ENCODE results near the gene ADCK1.
"Not testable (repeated sequence)": the region's sequence is repeated elsewhere in the genome, so short reads cannot be mapped to it uniquely, and the experiment has no call there.

ADCK1 gene

DNA sequence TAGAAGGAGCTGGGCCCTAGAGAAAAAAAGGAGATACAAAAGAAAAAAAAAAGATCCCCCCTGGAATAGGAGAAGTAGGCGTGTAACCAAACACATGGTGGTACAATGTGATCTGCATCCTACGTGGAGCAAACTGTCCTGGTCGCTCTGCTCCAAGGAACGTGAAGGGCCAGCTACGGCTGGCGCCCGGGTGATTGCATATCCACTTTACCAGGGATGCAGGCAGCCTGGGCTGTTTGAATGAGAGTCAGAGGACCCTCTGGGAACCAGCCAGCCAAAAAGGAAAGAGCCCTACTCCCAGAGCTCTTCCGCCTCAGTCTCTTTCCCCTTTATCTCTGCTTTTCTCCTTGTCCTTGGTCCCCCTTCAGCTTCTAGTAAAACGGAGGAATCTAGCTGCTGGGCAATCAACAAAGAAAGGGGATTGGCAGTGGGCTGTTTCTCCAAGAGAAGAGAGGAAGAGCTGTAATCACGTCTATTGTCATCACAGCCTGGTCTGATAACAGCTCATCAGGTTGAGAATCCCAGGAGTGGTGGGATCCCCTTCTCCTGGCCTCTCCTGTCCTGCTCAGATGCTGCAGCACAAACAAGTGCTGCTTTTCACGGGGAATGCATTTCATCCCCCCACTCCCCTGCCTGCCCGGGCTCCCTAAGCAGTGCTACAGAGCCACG lies 156.0 kb downstream of the ADCK1 start:
- no peak for DNase-seq (ENCODE audit: low read depth)
- no peak overlapping the region for H3K4me3 ChIP-seq (ENCODE audit: low read length)
- TF ChIP-seq, protein P1, sequence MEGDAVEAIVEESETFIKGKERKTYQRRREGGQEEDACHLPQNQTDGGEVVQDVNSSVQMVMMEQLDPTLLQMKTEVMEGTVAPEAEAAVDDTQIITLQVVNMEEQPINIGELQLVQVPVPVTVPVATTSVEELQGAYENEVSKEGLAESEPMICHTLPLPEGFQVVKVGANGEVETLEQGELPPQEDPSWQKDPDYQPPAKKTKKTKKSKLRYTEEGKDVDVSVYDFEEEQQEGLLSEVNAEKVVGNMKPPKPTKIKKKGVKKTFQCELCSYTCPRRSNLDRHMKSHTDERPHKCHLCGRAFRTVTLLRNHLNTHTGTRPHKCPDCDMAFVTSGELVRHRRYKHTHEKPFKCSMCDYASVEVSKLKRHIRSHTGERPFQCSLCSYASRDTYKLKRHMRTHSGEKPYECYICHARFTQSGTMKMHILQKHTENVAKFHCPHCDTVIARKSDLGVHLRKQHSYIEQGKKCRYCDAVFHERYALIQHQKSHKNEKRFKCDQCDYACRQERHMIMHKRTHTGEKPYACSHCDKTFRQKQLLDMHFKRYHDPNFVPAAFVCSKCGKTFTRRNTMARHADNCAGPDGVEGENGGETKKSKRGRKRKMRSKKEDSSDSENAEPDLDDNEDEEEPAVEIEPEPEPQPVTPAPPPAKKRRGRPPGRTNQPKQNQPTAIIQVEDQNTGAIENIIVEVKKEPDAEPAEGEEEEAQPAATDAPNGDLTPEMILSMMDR (conservative IDR thresholded peaks at IDR 0.05; ENCODE audit: low read length): no peak

DNA sequence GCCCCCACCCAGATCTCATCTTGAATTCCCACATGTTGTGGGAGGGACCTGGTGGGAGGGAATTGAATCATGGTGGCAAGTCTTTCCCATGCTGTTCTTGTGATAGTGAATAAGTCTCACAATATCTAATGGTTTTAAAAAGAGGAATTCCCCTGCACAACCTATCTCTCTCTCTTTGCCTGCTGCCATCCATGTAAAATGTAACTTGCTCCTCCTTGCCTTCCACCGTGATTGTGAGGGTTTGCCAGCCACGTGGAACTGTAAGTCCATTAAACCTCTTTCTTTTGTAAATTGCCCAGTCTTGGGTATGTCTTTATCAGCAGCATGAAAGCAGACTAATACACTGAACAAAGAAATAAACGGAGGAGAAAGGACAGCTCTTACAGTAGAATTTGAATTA lies 159.8 kb downstream of the ADCK1 start:
- H3K4me3 ChIP-seq (ENCODE audit: low read length); DNase-seq (ENCODE audit: low read depth): not testable (repeated sequence)

DNA sequence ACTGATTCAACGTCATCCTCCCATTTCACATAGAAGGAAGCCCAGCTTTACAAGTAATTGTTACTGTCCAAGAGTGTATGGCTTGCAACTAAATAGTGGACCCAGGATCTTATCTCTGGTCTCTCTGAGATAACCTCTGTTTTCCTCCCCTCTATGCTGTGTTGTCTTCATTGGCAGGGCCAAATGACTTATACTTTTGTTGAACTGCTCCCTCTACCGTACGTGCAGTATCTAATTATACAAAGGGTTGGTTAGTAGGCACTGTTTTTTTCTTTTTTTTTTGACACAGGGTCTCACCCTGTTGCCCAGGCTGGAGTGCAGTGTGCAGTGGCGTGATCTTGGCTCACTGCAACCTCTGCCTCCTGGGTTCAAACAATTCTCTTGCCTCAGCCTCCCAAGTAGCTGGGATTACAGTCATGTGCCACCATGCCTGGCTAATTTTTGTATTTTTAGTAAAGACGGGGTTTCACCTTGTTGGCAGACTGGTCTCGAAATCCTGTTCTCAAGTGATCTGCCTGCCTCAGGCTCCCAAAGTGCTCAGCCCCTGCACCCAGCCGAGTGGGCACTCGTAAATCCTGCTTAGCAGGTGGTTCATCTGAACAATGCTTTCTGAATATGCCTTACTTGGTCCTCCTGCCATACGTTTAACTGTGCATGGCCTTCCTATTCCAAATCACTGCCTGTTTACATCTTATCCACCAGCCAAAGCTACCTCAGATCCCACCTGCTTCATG lies 162.1 kb downstream of the ADCK1 start:
- DNase-seq (ENCODE audit: low read depth): no peak
- no peak overlapping the region for H3K4me3 ChIP-seq (ENCODE audit: low read length)
- TF ChIP-seq, protein P1 (conservative IDR thresholded peaks at IDR 0.05; ENCODE audit: low read length): no peak

DNA sequence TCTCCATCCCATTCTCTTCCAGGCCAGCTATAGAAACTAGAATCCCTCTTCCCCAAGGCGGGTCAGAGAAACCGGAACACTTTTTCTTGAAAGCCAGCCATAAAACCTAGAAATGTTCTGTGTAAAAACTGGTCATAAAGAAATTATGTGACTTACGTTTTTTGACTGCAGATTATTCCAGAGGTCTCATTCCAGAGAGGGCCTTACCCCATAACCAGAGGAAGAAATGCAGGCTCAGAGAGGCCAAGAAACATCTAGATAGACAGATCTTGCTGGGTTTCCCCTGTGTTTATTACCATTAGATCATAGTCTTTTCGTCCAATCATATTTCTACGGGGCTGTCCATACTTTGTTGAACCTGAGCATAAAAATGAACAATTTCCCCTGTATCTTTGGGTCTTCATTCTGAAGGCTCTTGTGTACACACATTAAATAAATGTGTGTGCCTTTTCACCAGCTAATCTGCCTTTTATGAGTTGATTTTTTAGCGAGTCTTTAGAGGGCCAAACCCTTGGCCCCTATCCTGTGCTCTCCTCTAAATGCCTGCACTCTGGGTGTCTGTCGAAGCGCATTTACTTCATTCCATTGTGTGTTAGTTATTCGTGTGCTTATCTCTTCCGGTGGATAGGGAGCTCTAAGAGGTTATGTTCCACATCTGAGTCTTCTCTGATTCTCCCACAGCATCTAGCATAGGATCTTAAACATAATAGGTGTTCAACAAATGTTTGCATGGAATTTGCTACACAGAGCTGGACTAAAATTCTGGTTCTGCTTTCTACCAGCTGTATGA lies 163.0 kb downstream of the ADCK1 start:
- DNase-seq (ENCODE audit: low read depth): no peak
- TF ChIP-seq, protein P1 (conservative IDR thresholded peaks at IDR 0.05; ENCODE audit: low read length): no peak
- H3K4me3 ChIP-seq (ENCODE audit: low read length): no peak overlapping the region

DNA sequence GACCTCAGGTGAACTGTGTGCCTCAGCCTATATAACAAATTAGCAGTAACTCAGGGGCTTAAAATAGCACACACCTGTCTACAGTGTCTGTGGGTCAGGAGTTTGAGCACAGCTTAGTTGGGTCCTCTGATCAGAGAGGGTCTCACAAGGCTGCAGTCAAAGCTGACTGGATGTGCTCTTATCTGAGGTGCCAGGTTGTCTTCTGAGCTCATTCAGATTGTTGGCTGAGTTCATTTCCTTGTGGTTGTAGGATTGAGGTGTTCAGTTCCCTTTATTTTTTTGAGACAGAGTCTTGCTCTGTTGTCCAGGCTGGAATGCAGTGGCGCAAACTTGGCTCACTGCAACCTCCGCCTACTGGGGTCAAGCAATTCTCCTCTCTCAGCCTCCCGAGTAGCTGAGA lies 164.7 kb downstream of the ADCK1 start:
- TF ChIP-seq, protein P1 (conservative IDR thresholded peaks at IDR 0.05; ENCODE audit: low read length): no peak
- no peak overlapping the region for H3K4me3 ChIP-seq (ENCODE audit: low read length)
- no peak for DNase-seq (ENCODE audit: low read depth)

DNA sequence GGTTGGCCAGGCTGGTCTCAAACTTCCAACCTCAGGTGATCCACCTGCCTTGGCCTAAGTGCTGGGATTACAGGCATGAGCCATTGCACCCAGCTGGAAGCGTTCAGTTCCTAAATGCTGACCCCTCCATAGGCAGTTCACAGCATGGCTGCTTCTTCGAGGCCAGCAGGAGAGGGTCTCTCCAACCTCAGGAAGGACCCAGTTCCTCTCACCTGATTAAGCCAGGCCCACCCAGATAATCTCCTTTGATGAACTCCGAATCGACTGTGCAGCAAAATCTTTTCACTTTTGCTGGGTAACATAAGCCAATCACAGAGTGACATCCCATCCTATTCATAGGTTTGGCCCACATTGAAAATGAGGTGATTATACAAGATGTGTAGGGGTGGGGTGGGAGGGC lies 165.1 kb downstream of the ADCK1 start:
- TF ChIP-seq, protein P1 (conservative IDR thresholded peaks at IDR 0.05; ENCODE audit: low read length): no peak
- DNase-seq (ENCODE audit: low read depth): no peak
- no peak overlapping the region for H3K4me3 ChIP-seq (ENCODE audit: low read length)

DNA sequence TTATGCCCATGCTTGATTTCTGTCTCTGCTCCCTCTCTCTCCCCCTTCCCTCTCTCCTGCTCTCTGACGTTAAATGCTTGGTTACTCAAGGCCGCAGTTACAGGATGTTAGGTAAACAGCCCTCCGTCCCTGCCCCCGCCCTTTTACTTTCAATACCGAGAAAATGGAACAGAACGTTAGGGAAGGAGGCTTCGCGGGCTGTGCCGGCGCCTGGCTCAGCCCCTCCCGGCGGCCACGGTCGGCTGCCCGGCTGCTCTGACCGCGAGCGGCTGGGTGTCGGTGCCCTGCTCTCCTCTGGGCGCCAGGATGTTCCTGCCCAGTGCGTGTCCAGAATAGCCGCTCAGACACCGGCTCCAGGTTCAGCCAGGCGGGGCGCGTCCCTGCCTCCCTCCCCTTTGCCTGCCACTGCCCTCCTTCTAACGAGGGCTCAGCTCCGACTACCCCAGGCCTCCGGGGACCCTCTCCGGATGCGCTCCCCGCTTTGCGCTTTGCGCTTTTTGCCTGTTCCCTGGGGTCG lies 166.1 kb downstream of the ADCK1 start:
- peak overlapping the region; percentile 42 for H3K4me3 ChIP-seq (ENCODE audit: low read length)
- TF ChIP-seq, protein P1 (conservative IDR thresholded peaks at IDR 0.05; ENCODE audit: low read length): no peak
- peak; percentile 8 for DNase-seq (ENCODE audit: low read depth)

All from AG10803 (cell line).